Measurements from ENCODE around the gene MFAP3L. TPM values are rescaled to one million over a fixed set of nuclear protein-coding genes. Genes with fewer than 3 reads are reported as not detected.
"Not testable (repeated sequence)": the region's sequence is repeated elsewhere in the genome, so short reads cannot be mapped to it uniquely, and the experiment has no call there.

Gene MFAP3L
- total and polyA plus RNA-seq, 9 donors: 0.98 to 2.5 (median 1.5) TPM

GRCh38 chr4:170047771-170048354, 21.7 kb upstream of the MFAP3L start:
- 90% methylated on average over 1 of the region's 4 CpGs for WGBS (ENCODE audit: insufficient coverage)
- Histone ChIP-seq H3K36me3 (ENCODE audit: control insufficient read depth, insufficient read depth, low read length) (no peaks in the 10 kb centered on the region), H3K4me3 (ENCODE audit: low read length) (no peak overlapping the region), H3K9me3 (replicated peaks; ENCODE audit: control insufficient read depth, low read depth, low read length) (no peaks in the 10 kb centered on the region), H3K27me3 (ENCODE audit: control insufficient read depth, insufficient read depth, low read length) (no peaks in the 10 kb centered on the region), H3K27ac (ENCODE audit: low read length) (no peak overlapping the region), H3K4me1 (ENCODE audit: control insufficient read depth, insufficient read depth, low read length) (no peaks in the 10 kb centered on the region)
- DNase-seq: peak; percentile 71

- 100% methylated on average over 3 of the region's 24 CpGs for WGBS (ENCODE audit: insufficient coverage)
- not testable (repeated sequence) for H3K9me3 ChIP-seq (replicated peaks; ENCODE audit: control insufficient read depth, low read depth, low read length); H3K36me3 ChIP-seq (ENCODE audit: control insufficient read depth, insufficient read depth, low read length); H3K27ac ChIP-seq (ENCODE audit: low read length); H3K27me3 ChIP-seq (ENCODE audit: control insufficient read depth, insufficient read depth, low read length); DNase-seq; H3K4me1 ChIP-seq (ENCODE audit: control insufficient read depth, insufficient read depth, low read length); H3K4me3 ChIP-seq (ENCODE audit: low read length)
These were observed 20.0 kb upstream of the MFAP3L start for GRCh38 chr4:170046156-170046555.

- H3K36me3 ChIP-seq (ENCODE audit: control insufficient read depth, insufficient read depth, low read length): no peaks in the 10 kb centered on the region
- no peak for DNase-seq
- peaks cover 9% of the 10 kb centered on the region for H3K27me3 ChIP-seq (ENCODE audit: control insufficient read depth, insufficient read depth, low read length)
- 93% methylated on average over 5 of the region's 12 CpGs for WGBS (ENCODE audit: insufficient coverage)
- no peaks in the 10 kb centered on the region for H3K4me1 ChIP-seq (ENCODE audit: control insufficient read depth, insufficient read depth, low read length)
- no peaks in the 10 kb centered on the region for H3K9me3 ChIP-seq (replicated peaks; ENCODE audit: control insufficient read depth, low read depth, low read length)
- no peak overlapping the region for H3K4me3 ChIP-seq (ENCODE audit: low read length)
- no peak overlapping the region for H3K27ac ChIP-seq (ENCODE audit: low read length)
These were observed 14.0 kb upstream of the MFAP3L start for GRCh38 chr4:170040031-170040680.

- whole genome bisulfite sequencing (ENCODE audit: insufficient coverage): 60% methylated on average over 2 of the region's 4 CpGs
- H3K4me3 ChIP-seq (ENCODE audit: low read length): no peak overlapping the region
These were observed 12.6 kb upstream of the MFAP3L start for GRCh38 chr4:170038769-170039168.

GRCh38 chr4:170038232-170038631, 12.0 kb upstream of the MFAP3L start:
- no peak overlapping the region for H3K4me3 ChIP-seq (ENCODE audit: low read length)
- H3K4me1 ChIP-seq (ENCODE audit: control insufficient read depth, insufficient read depth, low read length): no peaks in the 10 kb centered on the region
- no peak overlapping the region for H3K27ac ChIP-seq (ENCODE audit: low read length)
- no peaks in the 10 kb centered on the region for H3K36me3 ChIP-seq (ENCODE audit: control insufficient read depth, insufficient read depth, low read length)
- H3K27me3 ChIP-seq (ENCODE audit: control insufficient read depth, insufficient read depth, low read length): peaks cover 9% of the 10 kb centered on the region
- 75% methylated on average over 6 of the region's 7 CpGs for WGBS (ENCODE audit: insufficient coverage)
- DNase-seq: no peak
- H3K9me3 ChIP-seq (replicated peaks; ENCODE audit: control insufficient read depth, low read depth, low read length): no peaks in the 10 kb centered on the region

More at GRCh38 chr4:170038769-170039168, 12.6 kb upstream of the MFAP3L start:
- Histone ChIP-seq H3K27ac (ENCODE audit: low read length) (no peak overlapping the region), H3K4me1 (ENCODE audit: control insufficient read depth, insufficient read depth, low read length) (no peaks in the 10 kb centered on the region), H3K9me3 (replicated peaks; ENCODE audit: control insufficient read depth, low read depth, low read length) (no peaks in the 10 kb centered on the region), H3K36me3 (ENCODE audit: control insufficient read depth, insufficient read depth, low read length) (no peaks in the 10 kb centered on the region), H3K27me3 (ENCODE audit: control insufficient read depth, insufficient read depth, low read length) (peaks cover 9% of the 10 kb centered on the region)
- no peak for DNase-seq

- H3K27ac ChIP-seq (ENCODE audit: low read length): no peak overlapping the region
These were observed 11.3 kb upstream of the MFAP3L start for GRCh38 chr4:170037481-170037880.

GRCh38 chr4:170035845-170036244, 9.7 kb upstream of the MFAP3L start:
- H3K9me3 ChIP-seq (replicated peaks; ENCODE audit: control insufficient read depth, low read depth, low read length): no peaks in the 10 kb centered on the region
- no peak overlapping the region for H3K27ac ChIP-seq (ENCODE audit: low read length)
- WGBS (ENCODE audit: insufficient coverage): no CpG with 5 or more reads among the region's 3 CpGs
- no peaks in the 10 kb centered on the region for H3K36me3 ChIP-seq (ENCODE audit: control insufficient read depth, insufficient read depth, low read length)
- H3K4me3 ChIP-seq (ENCODE audit: low read length): no peak overlapping the region
- no peaks in the 10 kb centered on the region for H3K4me1 ChIP-seq (ENCODE audit: control insufficient read depth, insufficient read depth, low read length)
- no peak for DNase-seq
- peaks cover 15% of the 10 kb centered on the region for H3K27me3 ChIP-seq (ENCODE audit: control insufficient read depth, insufficient read depth, low read length)

More at GRCh38 chr4:170037481-170037880, 11.3 kb upstream of the MFAP3L start:
- 100% methylated on average over 1 of the region's 1 CpG for WGBS (ENCODE audit: insufficient coverage)
- DNase-seq: no peak
- Histone ChIP-seq H3K4me3 (ENCODE audit: low read length) (no peak overlapping the region), H3K36me3 (ENCODE audit: control insufficient read depth, insufficient read depth, low read length) (no peaks in the 10 kb centered on the region), H3K9me3 (replicated peaks; ENCODE audit: control insufficient read depth, low read depth, low read length) (no peaks in the 10 kb centered on the region), H3K27me3 (ENCODE audit: control insufficient read depth, insufficient read depth, low read length) (peaks cover 9% of the 10 kb centered on the region), H3K4me1 (ENCODE audit: control insufficient read depth, insufficient read depth, low read length) (no peaks in the 10 kb centered on the region)

- Histone ChIP-seq H3K9me3 (replicated peaks; ENCODE audit: control insufficient read depth, low read depth, low read length) (no peaks in the 10 kb centered on the region), H3K27ac (ENCODE audit: low read length) (no peak overlapping the region), H3K4me1 (ENCODE audit: control insufficient read depth, insufficient read depth, low read length) (no peaks in the 10 kb centered on the region), H3K27me3 (ENCODE audit: control insufficient read depth, insufficient read depth, low read length) (peaks cover 11% of the 10 kb centered on the region), H3K36me3 (ENCODE audit: control insufficient read depth, insufficient read depth, low read length) (no peaks in the 10 kb centered on the region), H3K4me3 (ENCODE audit: low read length) (no peak overlapping the region)
- no peak for DNase-seq
- 100% methylated on average over 1 of the region's 1 CpG for WGBS (ENCODE audit: insufficient coverage)
These were observed 9.0 kb upstream of the MFAP3L start for GRCh38 chr4:170035231-170035630.

- Histone ChIP-seq H3K36me3 (ENCODE audit: control insufficient read depth, insufficient read depth, low read length) (no peaks in the 10 kb centered on the region), H3K27ac (ENCODE audit: low read length) (no peak overlapping the region), H3K9me3 (replicated peaks; ENCODE audit: control insufficient read depth, low read depth, low read length) (no peaks in the 10 kb centered on the region), H3K4me3 (ENCODE audit: low read length) (no peak overlapping the region), H3K27me3 (ENCODE audit: control insufficient read depth, insufficient read depth, low read length) (peaks cover 15% of the 10 kb centered on the region), H3K4me1 (ENCODE audit: control insufficient read depth, insufficient read depth, low read length) (no peaks in the 10 kb centered on the region)
- 85% methylated on average over 2 of the region's 2 CpGs for WGBS (ENCODE audit: insufficient coverage)
- no peak for DNase-seq
These were observed 7.8 kb upstream of the MFAP3L start for GRCh38 chr4:170033999-170034398.

- H3K4me1 ChIP-seq (ENCODE audit: control insufficient read depth, insufficient read depth, low read length): peaks cover 9% of the 10 kb centered on the region
- DNase-seq: no peak
- WGBS (ENCODE audit: insufficient coverage): no CpG with 5 or more reads among the region's 1 CpG
These were observed 3.9 kb upstream of the MFAP3L start for GRCh38 chr4:170030121-170030520.

More at GRCh38 chr4:170030121-170030520, 3.9 kb upstream of the MFAP3L start:
- H3K27ac ChIP-seq (ENCODE audit: low read length): no peak overlapping the region
- peaks cover 37% of the 10 kb centered on the region for H3K27me3 ChIP-seq (ENCODE audit: control insufficient read depth, insufficient read depth, low read length)
- H3K9me3 ChIP-seq (replicated peaks; ENCODE audit: control insufficient read depth, low read depth, low read length): no peaks in the 10 kb centered on the region
- no peaks in the 10 kb centered on the region for H3K36me3 ChIP-seq (ENCODE audit: control insufficient read depth, insufficient read depth, low read length)
- no peak overlapping the region for H3K4me3 ChIP-seq (ENCODE audit: low read length)

Data from muscle of leg (tissue), 11 donors.